ENCODE results near the gene ZNF385B. TPM values are rescaled to one million over a fixed set of nuclear protein-coding genes. Genes with fewer than 3 reads are reported as not detected.

ZNF385B gene
- total RNA-seq, 3 donors from 2014 or later: 3.4 to 8.8 (median 4.5) TPM

DNA sequence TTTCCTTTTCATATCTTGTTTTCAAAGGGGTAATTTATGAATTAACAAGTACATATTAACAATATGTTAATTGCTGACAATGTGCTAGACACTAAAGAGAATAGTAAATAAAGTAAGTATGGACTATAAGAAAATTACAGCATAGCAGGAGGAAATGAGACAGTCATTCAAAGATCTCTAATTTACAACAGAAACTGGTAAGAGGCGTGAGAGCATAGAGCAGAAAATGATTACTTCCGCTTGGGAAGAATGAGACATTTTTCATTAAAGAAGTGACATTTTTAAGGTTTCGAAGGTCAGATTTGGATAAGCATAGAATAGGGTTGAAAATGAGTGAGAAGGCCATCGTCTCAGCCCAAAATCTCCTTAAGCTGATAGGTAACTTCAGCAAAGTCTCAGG lies 412.4 kb downstream of the ZNF385B start:
- TF ChIP-seq POLR2AphosphoS5 (IDR thresholded peaks at IDR 0.05) (no peak), POLR2A (IDR thresholded peaks at IDR 0.05) (no peak)
- TF ChIP-seq, protein P1, sequence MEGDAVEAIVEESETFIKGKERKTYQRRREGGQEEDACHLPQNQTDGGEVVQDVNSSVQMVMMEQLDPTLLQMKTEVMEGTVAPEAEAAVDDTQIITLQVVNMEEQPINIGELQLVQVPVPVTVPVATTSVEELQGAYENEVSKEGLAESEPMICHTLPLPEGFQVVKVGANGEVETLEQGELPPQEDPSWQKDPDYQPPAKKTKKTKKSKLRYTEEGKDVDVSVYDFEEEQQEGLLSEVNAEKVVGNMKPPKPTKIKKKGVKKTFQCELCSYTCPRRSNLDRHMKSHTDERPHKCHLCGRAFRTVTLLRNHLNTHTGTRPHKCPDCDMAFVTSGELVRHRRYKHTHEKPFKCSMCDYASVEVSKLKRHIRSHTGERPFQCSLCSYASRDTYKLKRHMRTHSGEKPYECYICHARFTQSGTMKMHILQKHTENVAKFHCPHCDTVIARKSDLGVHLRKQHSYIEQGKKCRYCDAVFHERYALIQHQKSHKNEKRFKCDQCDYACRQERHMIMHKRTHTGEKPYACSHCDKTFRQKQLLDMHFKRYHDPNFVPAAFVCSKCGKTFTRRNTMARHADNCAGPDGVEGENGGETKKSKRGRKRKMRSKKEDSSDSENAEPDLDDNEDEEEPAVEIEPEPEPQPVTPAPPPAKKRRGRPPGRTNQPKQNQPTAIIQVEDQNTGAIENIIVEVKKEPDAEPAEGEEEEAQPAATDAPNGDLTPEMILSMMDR (IDR thresholded peaks at IDR 0.05): no peak
- Histone ChIP-seq H3K27ac (no peak overlapping the region), H3K27me3 (no peaks in the 10 kb centered on the region), H3K4me3 (no peak overlapping the region), H3K9me3 (no peaks in the 10 kb centered on the region), H3K4me1 (no peaks in the 10 kb centered on the region), H3K36me3 (no peaks in the 10 kb centered on the region)
- DNase-seq (ENCODE audit: low spot score in 2 of 2): no peak
- intact Hi-C loops (cut with DNase I; ENCODE audit: low total_unique reads): no loop called here

DNA sequence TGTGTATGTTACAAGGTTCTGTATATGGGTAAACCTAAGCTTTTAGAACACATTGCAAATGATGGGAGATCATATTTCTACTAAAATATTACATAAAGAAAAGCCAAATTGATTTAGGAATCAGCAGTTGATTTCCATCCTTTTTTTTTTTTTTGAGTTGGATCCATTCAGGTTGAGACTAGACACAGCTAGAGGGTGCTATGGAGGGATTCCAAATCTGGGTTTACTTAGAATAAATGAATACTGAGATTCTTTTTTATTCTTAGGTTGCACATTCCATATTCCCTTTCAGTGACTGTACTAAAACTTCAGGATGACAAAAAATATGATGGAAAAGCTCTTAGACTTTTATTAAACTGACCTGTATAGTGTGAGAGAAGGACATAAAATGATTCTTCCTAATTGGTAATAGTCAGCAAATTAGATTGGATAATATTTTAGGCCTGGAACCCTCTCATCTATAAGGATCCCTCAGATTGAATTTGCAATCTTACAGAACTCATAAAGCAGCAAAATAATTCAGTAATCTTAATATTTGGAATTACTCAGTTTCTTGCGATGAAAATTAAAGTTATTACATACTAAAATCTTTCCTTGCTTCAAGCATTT lies 413.5 kb downstream of the ZNF385B start:
- H3K9me3 ChIP-seq: no peaks in the 10 kb centered on the region
- H3K27ac ChIP-seq: no peak overlapping the region
- no peak overlapping the region for H3K4me3 ChIP-seq
- H3K36me3 ChIP-seq: no peaks in the 10 kb centered on the region
- no peaks in the 10 kb centered on the region for H3K27me3 ChIP-seq
- no peak for DNase-seq (ENCODE audit: low spot score in 2 of 2)
- TF ChIP-seq, protein P1 (IDR thresholded peaks at IDR 0.05): no peak
- no peak for TF ChIP-seq POLR2A (IDR thresholded peaks at IDR 0.05)
- no peak for TF ChIP-seq POLR2AphosphoS5 (IDR thresholded peaks at IDR 0.05)
- intact Hi-C loops (cut with DNase I; ENCODE audit: low total_unique reads): no loop called here
- no peaks in the 10 kb centered on the region for H3K4me1 ChIP-seq

DNA sequence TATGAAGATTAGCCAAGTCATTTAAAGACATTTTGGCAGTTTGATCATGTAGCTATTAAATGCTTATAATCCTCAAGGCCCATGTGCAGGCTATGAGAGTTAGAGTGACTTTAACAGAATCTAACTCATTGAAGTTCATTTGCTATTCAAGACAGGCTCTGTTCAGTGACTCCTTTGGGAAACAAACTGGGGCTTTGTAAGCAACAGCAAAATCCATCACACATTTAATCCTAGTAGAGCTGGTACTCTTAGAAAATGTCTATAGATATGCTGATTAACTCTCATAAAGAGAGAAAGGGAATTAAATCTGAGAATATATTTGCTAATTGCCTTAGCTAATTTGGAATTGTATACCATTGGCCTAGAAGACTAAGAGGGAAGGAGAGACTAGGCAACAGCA lies 414.0 kb downstream of the ZNF385B start:
- H3K27ac ChIP-seq: no peak overlapping the region
- intact Hi-C loops (cut with DNase I; ENCODE audit: low total_unique reads): no loop called here

DNA sequence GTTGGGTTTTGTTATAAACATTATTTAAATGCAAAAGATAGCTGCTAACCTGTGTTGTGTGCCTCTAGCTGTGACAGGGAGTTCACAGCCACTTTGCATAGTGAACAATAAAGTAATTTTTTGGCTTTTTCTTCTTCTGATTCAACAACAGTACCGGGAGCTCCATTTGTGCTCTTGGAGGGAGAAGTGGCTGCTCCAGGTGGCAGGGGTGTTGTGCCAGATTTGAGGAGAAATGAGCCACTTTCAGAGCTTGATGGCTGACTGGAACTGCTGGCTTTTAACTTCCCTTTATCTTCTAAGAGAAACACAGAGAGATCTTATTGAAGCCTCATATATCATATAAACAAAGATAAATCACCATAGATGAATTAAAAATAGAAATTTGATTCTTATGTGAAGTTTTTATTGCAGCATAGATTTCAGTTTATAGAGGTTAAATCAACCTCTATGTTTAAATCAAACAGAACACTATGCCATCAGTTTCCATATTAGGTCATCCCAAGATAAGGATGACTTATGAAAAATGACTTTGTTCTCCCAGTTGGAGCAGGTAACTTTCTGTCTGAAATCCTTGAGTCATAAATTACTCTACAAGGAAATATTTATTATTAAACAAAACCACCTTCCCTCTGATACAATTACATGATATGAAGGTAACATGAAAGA lies 414.8 kb downstream of the ZNF385B start:
- no peak overlapping the region for H3K27ac ChIP-seq
- H3K4me1 ChIP-seq: no peaks in the 10 kb centered on the region
- DNase-seq (ENCODE audit: low spot score in 2 of 2): no peak
- intact Hi-C loops (cut with DNase I; ENCODE audit: low total_unique reads): no loop called here
- TF ChIP-seq POLR2AphosphoS5 (IDR thresholded peaks at IDR 0.05) (no peak), POLR2A (IDR thresholded peaks at IDR 0.05) (no peak)
- TF ChIP-seq, protein P1 (IDR thresholded peaks at IDR 0.05): no peak
- H3K27me3 ChIP-seq: no peaks in the 10 kb centered on the region
- no peaks in the 10 kb centered on the region for H3K9me3 ChIP-seq
- no peak overlapping the region for H3K4me3 ChIP-seq
- no peaks in the 10 kb centered on the region for H3K36me3 ChIP-seq

More for the DNA sequence above, 414.0 kb downstream of the ZNF385B start:
- no peak for DNase-seq (ENCODE audit: low spot score in 2 of 2)
- H3K4me1 ChIP-seq: no peaks in the 10 kb centered on the region
- H3K4me3 ChIP-seq: no peak overlapping the region
- H3K27me3 ChIP-seq: no peaks in the 10 kb centered on the region
- no peaks in the 10 kb centered on the region for H3K9me3 ChIP-seq
- H3K36me3 ChIP-seq: no peaks in the 10 kb centered on the region
- TF ChIP-seq POLR2AphosphoS5 (IDR thresholded peaks at IDR 0.05) (no peak), POLR2A (IDR thresholded peaks at IDR 0.05) (no peak)
- TF ChIP-seq, protein P1 (IDR thresholded peaks at IDR 0.05): no peak

DNA sequence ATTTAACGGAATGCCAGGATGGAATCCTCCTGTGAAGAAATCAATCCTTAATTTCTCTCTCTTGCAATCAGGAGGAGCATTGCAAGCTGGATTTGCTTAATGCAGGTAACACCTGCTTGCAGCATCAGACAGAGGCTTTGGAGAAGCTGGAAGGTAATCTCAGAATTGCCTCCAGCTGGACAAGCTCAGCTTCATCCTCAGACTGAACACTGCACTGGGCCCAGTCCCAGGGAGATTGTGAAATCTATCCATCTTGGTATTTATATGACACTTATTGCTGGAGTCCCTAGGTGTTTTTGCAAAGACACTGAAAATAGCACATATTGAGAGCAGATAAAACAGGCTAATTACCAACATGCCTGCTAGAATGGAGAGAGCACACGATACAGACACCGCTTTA lies 417.4 kb downstream of the ZNF385B start:
- Histone ChIP-seq H3K27ac (no peak overlapping the region), H3K9me3 (no peaks in the 10 kb centered on the region), H3K4me3 (no peak overlapping the region), H3K27me3 (no peaks in the 10 kb centered on the region), H3K4me1 (no peaks in the 10 kb centered on the region), H3K36me3 (no peaks in the 10 kb centered on the region)
- no peak for DNase-seq (ENCODE audit: low spot score in 2 of 2)
- TF ChIP-seq POLR2A (IDR thresholded peaks at IDR 0.05): no peak
- intact Hi-C loops (cut with DNase I; ENCODE audit: low total_unique reads): no loop called here
